GM18502 (cell line): Measurements from ENCODE around the gene VTN.
"Not testable (repeated sequence)": the region's sequence is repeated elsewhere in the genome, so short reads cannot be mapped to it uniquely, and the experiment has no call there.

Source experiments
- ATAC-seq: cut with Tn5 transposase; IDR thresholded peaks from one replicate; pipeline ENCODE4 v1.9.1; 2021; ENCODE audit warnings: mild to moderate bottlenecking; ENCODE audit not compliant: unreplicated experiment, poor library complexity

VTN gene

GRCh38 chr17:28345419-28346198 is 24.5 kb downstream of the VTN start:
- no peak for ATAC-seq

DNA sequence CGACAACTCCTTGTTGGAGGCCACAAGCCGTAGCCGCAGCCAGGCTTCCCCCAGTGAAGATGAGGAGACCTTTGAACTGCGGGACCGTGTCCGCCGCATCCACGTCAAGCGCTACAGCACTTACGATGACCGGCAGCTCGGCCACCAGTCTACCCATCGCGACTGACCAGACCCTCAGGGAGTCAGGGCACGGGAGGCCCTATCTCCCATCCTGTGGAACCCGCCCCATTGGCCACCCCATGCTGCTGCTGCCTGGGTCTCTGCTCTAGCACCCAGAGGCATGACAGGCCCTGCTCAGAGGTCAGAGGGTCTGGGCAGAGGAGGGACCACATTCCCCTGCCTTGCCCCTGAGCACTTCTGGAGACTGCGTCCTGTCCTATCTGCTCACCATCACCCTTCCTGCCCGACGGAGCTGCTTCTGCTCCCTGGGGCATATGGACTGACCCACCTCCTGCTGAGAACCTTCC is 25.6 kb downstream of the VTN start:
- no peak for ATAC-seq

GRCh38 chr17:28344011-28344410 is 26.1 kb downstream of the VTN start:
- ATAC-seq, result no peak

DNA sequence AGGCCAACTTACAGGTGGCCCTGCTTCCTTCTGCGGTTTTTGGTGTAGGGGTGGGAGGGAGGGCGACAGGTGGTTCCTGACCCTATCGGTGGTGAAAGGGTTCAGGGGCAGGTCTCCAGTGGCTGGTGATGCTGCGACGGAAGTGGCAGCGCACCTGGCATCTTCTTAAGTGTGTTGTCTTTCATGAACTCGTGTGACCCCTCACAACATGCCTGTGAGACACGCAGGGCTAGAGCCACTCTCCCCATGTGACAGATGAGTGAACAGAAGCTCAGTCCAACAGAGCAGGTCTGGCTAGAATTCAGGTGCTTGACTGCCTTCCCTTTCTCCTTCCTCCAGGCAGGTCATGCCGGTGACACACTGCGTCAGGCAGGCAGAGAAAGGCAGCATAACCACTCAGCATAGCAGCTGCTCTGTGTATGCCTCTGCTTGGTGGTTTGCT is 26.6 kb downstream of the VTN start:
- ATAC-seq, result no peak

DNA sequence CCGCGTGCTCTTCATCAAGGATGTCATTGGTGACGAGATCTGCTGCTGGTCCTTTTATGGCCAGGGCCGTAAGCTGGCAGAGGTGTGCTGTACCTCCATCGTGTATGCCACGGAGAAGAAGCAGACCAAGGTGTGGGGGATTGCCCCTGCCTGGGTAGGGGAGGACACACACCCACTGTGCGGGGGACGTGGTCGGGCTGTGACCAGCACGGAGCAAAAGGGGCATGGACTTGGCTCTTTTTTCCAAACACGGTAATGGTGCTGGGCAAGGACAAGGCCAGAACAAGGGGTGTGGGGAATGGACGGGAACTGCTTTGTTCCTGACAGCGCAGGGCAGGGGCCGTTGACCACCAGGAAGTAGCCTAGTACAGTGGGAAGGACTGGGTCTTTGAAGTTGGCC is 27.8 kb downstream of the VTN start:
- no peak for ATAC-seq

DNA sequence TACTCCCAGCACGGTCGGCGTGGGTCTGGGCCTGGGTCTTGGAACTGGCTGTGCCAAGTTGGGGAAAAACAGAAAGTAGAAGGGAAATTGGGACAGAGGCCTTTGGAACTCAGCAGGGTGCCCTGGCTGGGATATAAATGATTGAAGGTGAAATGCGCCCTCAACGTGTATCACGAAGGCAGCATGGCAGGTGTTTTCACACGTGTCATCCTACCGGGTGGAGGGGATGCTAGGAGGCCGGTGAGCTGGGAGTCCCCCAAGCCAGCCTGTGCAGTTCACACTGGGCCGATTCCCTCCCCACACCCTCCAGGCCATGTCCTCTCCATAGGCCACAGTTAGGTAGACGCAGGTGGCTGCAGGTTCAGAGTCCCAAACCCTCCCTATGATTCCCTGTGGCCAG is 28.6 kb downstream of the VTN start:
- no peak for ATAC-seq

- no peak for ATAC-seq
Measured at GRCh38 chr17:28340374-28340773, 29.7 kb downstream of the VTN start.

DNA sequence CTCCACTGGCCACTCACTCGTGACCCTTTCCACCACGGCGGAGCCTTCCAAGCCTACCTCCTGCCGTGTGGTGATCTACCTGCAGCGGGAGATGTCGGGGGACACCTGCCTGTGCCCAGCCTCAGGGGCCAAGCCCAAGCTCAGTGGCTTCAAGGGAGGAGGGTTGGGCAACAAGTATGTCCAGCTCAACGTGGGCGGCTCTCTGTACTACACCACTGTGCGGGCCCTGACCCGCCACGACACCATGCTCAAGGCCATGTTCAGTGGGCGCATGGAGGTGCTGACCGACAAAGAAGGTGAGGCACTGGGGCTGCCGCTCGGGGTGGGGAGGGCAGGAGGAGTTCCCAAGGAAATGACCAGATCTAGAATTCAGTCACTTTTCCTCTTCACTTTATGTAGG is 30.7 kb downstream of the VTN start:
- ATAC-seq, result no peak

- ATAC-seq, result not testable (repeated sequence)
Measured at GRCh38 chr17:28338769-28339212, 31.3 kb downstream of the VTN start.

DNA sequence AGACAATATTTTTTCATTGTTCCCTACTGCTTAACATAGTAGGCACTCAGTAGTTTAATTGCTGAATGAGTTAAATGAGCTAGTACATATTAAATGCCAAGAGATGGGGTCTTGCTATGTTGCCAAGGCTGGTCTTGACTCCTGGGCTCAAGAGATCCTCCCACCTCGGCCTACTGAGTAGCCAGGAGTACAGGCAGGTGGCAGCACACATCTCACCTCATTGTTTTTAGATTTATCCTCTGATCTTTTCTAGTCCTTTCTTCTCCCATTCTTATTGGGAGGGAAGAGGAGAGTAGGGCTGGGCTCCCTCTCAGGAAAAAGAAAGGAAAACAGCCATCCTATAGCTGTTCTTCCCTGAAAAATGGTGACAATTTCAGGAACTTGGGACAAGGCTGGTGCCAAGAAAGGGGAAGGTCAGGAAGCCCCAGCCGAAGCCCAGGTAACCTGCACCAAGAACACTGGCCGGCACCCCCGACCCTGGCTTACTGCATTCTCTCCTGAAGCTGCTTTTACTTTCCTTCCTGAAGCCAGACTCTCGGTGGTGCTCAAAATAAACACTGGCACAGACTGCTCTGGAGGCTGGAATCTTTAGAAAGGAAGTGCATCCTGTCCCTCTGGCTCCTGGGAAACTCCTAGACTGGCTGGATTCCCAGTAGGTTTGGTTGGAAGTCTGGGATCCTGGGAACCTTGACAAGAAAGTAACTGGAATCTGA is 31.9 kb downstream of the VTN start:
- no peak for ATAC-seq

DNA sequence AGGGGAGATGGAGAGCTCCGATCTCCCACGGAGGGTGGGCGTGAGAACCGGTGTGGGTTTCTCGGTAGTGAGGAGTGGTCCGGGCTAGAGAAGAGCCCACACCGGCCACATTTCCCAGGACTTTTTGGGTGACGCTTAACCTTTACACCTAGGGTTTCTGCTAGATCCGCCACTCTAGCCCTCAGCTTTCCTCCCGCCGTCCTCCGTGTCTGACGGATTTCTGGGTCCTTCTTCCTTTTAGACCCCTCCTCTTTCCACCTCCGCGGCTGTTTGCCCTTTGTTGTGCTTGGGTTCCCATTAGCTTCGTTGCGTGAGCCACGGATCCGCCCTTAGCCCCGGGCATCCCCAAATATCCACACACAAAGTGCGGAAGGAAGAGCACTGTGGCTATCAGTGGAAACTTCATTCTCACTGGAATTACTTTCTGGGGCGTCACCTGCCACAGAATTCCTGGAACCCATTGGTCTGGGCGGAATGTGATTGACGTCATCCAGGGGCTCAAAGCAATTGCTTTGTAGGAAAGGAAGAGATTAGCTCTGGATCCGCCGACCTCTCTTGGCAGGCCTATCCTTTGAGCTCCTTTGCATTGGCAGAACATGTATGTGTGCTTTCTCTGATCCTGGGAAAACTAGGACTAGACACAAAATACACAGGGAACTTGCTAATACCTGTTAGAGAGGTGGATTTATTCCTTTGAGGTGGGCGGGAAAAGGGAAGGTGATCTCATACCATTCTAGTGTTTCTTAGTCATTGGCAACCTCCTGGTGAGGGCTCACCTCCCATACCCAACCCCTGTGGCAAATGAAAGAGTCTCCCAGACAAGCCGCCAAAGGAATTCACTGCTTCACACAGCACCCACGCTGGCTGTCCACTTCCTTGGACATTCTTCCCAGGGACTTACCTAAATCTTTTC is 33.9 kb downstream of the VTN start:
- no peak for ATAC-seq

GRCh38 chr17:28335201-28335958 is 34.7 kb downstream of the VTN start, which contains the start of the genes IFT20 and TNFAIP1:
Gene IFT20, minus strand, starts transcription at chr17:28335472. Its CDS starts 3,487 bp downstream, at chr17:28331985.
Gene TNFAIP1, plus strand, starts transcription at chr17:28335761. Its CDS starts 3,761 bp downstream, at chr17:28339522.
- ATAC-seq, result peak; percentile 95

GRCh38 chr17:28334666-28335200 is 35.4 kb downstream of the VTN start:
- no peak for ATAC-seq

GRCh38 chr17:28334171-28334570 is 35.9 kb downstream of the VTN start:
- ATAC-seq, result no peak

- no peak for ATAC-seq
Measured at GRCh38 chr17:28333083-28333746, 36.9 kb downstream of the VTN start.

- no peak for ATAC-seq
Measured at GRCh38 chr17:28331891-28332420, 38.2 kb downstream of the VTN start.

DNA sequence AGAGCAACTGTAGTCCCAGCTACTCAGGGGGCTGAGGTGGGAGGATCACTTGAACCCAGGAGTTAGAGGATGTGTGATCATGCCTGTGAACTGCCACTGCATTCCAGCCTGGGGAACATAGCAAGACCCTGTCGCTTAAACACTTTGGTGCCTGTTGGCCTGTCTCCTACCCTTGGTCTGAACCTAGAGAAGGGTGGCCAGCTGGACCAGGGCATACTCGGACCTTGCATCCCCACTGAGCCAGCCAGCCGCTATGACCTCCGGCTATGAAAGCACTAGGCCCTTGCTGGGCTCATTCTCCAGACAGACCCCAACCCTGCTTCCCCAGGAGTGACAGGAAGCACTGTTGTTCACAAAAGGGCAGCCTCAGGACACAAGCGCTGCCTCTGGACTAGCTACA is 39.4 kb downstream of the VTN start:
- no peak for ATAC-seq

- no peak for ATAC-seq
Measured at GRCh38 chr17:28328325-28328724, 41.8 kb downstream of the VTN start.

- no peak for ATAC-seq
Measured at GRCh38 chr17:28327709-28328108, 42.4 kb downstream of the VTN start.
